AG04450 (cell line): ENCODE results near the gene HEPN1. TPM values are rescaled to one million over a fixed set of nuclear protein-coding genes. Genes with fewer than 3 reads are reported as not detected.
A peak's percentile ranks its signal among the peaks of the same experiment; 100 is the strongest.

ENCODE experiments used
- CTCF ChIA-PET: fragments of 300-600, 350-600 bp; formaldehyde crosslinking; extraction: SDS; loops from one replicate; lab custom pipeline; 2022; ENCODE audit warnings: antibody characterized with exemption, inconsistent platforms; lab: Charles Lee
- POLR2A ChIA-PET: fragments of 350-600 bp; formaldehyde crosslinking; extraction: SDS; loops from one replicate; lab custom pipeline; 2021; ENCODE audit warnings: antibody characterized with exemption, inconsistent platforms; lab: Yijun Ruan, JAX
- DNase-seq: peaks from one replicate; pipeline ENCODE4 v3.0.0-alpha.2; 2011; ENCODE audit warnings: low read depth, low spot score
- H3K27ac ChIP-seq: one replicate; pipeline ENCODE4 v1.5.1; 2012; ENCODE audit warnings: low read depth, low read length, control low read depth
- H3K27me3 ChIP-seq: one replicate; pipeline ENCODE4 v1.6.0; 2012; ENCODE audit warnings: low read length; ENCODE audit not compliant: control insufficient read depth, insufficient read depth
- H3K4me3 ChIP-seq: 2 replicates; pipeline ENCODE4 v1.5.1; 2011; ENCODE audit warnings: mild to moderate bottlenecking, low read depth, low read length, control low read depth
- H3K9me3 ChIP-seq: 2 replicates; pipeline ENCODE4 v1.5.1; 2012; ENCODE audit warnings: low read length; ENCODE audit not compliant: control insufficient read depth, insufficient read depth
- CTCF ChIP-seq: IDR thresholded peaks from 2 replicates; pipeline ENCODE4 v1.5.1; 2011; ENCODE audit warnings: low read depth, low read length, control low read depth, inconsistent platforms
- polyA plus RNA-seq: library from polyadenylated mRNA; depleted of rRNA; stranded (reverse); fragments of >200 nt; gene quantifications from 2 replicates; pipeline ENCODE4 v1.2.3, GENCODE V29; 2011

The HEPN1 gene
- polyA plus RNA-seq, 1 experiment = not detected

GRCh38 chr11:124930799-124931198 is 11.7 kb downstream of the HEPN1 start:
- Histone ChIP-seq H3K27ac (no peak overlapping the region), H3K27me3 (no peaks in the 10 kb centered on the region), H3K9me3 (no peaks in the 10 kb centered on the region), H3K4me3 (no peak overlapping the region)
- CTCF ChIA-PET = interaction anchor here (1.5 kb wide), 1 partner anchor 55 kb away, joined by 4 read pairs; no protein-coding TSS in a partner anchor
- POLR2A ChIA-PET = no interaction called here
- no peak for DNase-seq
- TF ChIP-seq CTCF = no peak

GRCh38 chr11:124934862-124935547 is 16.0 kb downstream of the HEPN1 start:
- H3K27me3 ChIP-seq = no peaks in the 10 kb centered on the region
- H3K4me3 ChIP-seq = no peak overlapping the region; the same call in 1 of the 2 replicates
- POLR2A ChIA-PET = interaction anchor here (0.8 to 2.6 kb wide), 8 partner anchors 14 to 59 kb away, joined by 3 to 22 read pairs (median 6); partner anchors contain the start of gene CCDC15
- CTCF ChIA-PET = interaction anchor here (0.7 to 4.3 kb wide), 13 partner anchors 9 to 470 kb away, joined by 3 to 32 read pairs (median 4); partner anchors contain the start of genes CCDC15 and TMEM218
- TF ChIP-seq CTCF = peak; percentile 52
- peak overlapping the region; percentile 94 for H3K27ac ChIP-seq
- DNase-seq = peak; percentile 86
- no peaks in the 10 kb centered on the region for H3K9me3 ChIP-seq

- DNase-seq = no peak
- Histone ChIP-seq H3K4me3 (no peak within 1 kb of the TSS), H3K9me3 (no peaks in the 10 kb centered on the region), H3K27me3 (no peaks in the 10 kb centered on the region), H3K27ac (peak within 1 kb of the TSS; percentile 94)
- CTCF ChIA-PET = interaction anchor here (0.6 to 4.3 kb wide), 11 partner anchors 8 to 517 kb away, joined by 3 to 32 read pairs (median 4); partner anchors contain the start of gene CCDC15
- TF ChIP-seq CTCF = no peak
- POLR2A ChIA-PET = interaction anchor here (0.8 to 2.6 kb wide), 7 partner anchors 18 to 59 kb away, joined by 3 to 22 read pairs (median 4); partner anchors contain the start of gene CCDC15
Observed at GRCh38 chr11:124935548-124936514, 16.8 kb downstream of the HEPN1 start, which contains the start of gene HEPACAM. Gene HEPACAM, minus strand, starts transcription at chr11:124936047. Its CDS starts 41 bp downstream, at chr11:124936006.

- DNase-seq = no peak
- ChIA-PET POLR2A (interaction anchor here (1.6 kb wide), 1 partner anchor 61 kb away, joined by 5 read pairs; no protein-coding TSS in a partner anchor), CTCF (interaction anchor here (1.0 to 4.3 kb wide), 4 partner anchors 13 to 515 kb away, joined by 3 to 32 read pairs (median 4); no protein-coding TSS in a partner anchor)
- Histone ChIP-seq H3K4me3 (no peak overlapping the region), H3K9me3 (no peaks in the 10 kb centered on the region), H3K27ac (peak overlapping the region; percentile 3), H3K27me3 (no peaks in the 10 kb centered on the region)
- no peak for TF ChIP-seq CTCF
Observed at GRCh38 chr11:124937336-124937935, 18.4 kb downstream of the HEPN1 start.
